Stimulated activated naive CD4-positive, alpha-beta T cell treated with Interleukin-2 at 50 U/mL for 16 hours (primary cell): ENCODE data around the gene CELF2.

Experiments
- DNase-seq: peaks from one replicate; lab custom pipeline; 2025; lab: John Stamatoyannopoulos, UW

Gene CELF2

GRCh38 chr10:11224792-11225416 is 207.2 kb downstream of the CELF2 start:
- no peak for DNase-seq

- DNase-seq, result peak; percentile 67
Measured at GRCh38 chr10:11225935-11226334, 208.3 kb downstream of the CELF2 start.

GRCh38 chr10:11227103-11227502 is 209.4 kb downstream of the CELF2 start:
- no peak for DNase-seq

- no peak for DNase-seq
Measured at GRCh38 chr10:11229893-11230292, 212.2 kb downstream of the CELF2 start.

GRCh38 chr10:11230498-11231167 is 213.0 kb downstream of the CELF2 start:
- DNase-seq, result no peak

- DNase-seq, result no peak
Measured at GRCh38 chr10:11231285-11231684, 213.6 kb downstream of the CELF2 start.

GRCh38 chr10:11232222-11232961 is 214.7 kb downstream of the CELF2 start:
- DNase-seq, result peak; percentile 17

- no peak for DNase-seq
Measured at GRCh38 chr10:11234857-11235531, 217.3 kb downstream of the CELF2 start.

- DNase-seq, result no peak
Measured at GRCh38 chr10:11235771-11236170, 218.1 kb downstream of the CELF2 start.

GRCh38 chr10:11236234-11236633 is 218.6 kb downstream of the CELF2 start:
- peak; percentile 37 for DNase-seq

GRCh38 chr10:11237571-11237970 is 219.9 kb downstream of the CELF2 start:
- peak; percentile 28 for DNase-seq

- DNase-seq, result no peak
Measured at GRCh38 chr10:11238893-11239292, 221.2 kb downstream of the CELF2 start.

GRCh38 chr10:11240641-11241040 is 223.0 kb downstream of the CELF2 start:
- DNase-seq, result no peak

GRCh38 chr10:11242443-11243387 is 225.0 kb downstream of the CELF2 start:
- DNase-seq, result no peak

- DNase-seq, result no peak
Measured at GRCh38 chr10:11243425-11244222, 226.0 kb downstream of the CELF2 start.

- no peak for DNase-seq
Measured at GRCh38 chr10:11245095-11245479, 227.4 kb downstream of the CELF2 start.

GRCh38 chr10:11245510-11245909 is 227.8 kb downstream of the CELF2 start:
- DNase-seq, result no peak

GRCh38 chr10:11245981-11246590 is 228.4 kb downstream of the CELF2 start:
- DNase-seq, result no peak

GRCh38 chr10:11246752-11247467 is 229.2 kb downstream of the CELF2 start:
- DNase-seq, result no peak
